CD4-positive, alpha-beta memory T cell (primary cell): ENCODE results near the gene F7. TPM values are rescaled to one million over a fixed set of nuclear protein-coding genes. Genes with fewer than 3 reads are reported as not detected.

Experiments used
- CTCF ChIA-PET: fragments of 350-600 bp; sonication (Branson Sonifier 250); formaldehyde crosslinking; loops from one replicate; lab custom pipeline; 2021; ENCODE audit warnings: inconsistent platforms; ENCODE audit not compliant: partially characterized antibody; lab: Charles Lee
- POLR2A ChIA-PET: fragments of 350-600 bp; sonication (Branson Sonifier 250); formaldehyde crosslinking; loops from one replicate; lab custom pipeline; 2021; ENCODE audit not compliant: partially characterized antibody; lab: Charles Lee
- DNase-seq, 5 donors: peaks; one replicate each; pipeline versions ENCODE4 v3.0.0 to v3.0.0-alpha.2; 2020 to 2022; ENCODE audit warnings: mixed read lengths in 1 of 5
- H3K27ac ChIP-seq: one replicate; pipeline ENCODE4 v1.7.0; 2013; ENCODE audit warnings: low read depth, low read length
- H3K27me3 ChIP-seq: 2 replicates; pipeline ENCODE4 v1.7.0; 2013; ENCODE audit warnings: mild to moderate bottlenecking, low read length, moderate library complexity; ENCODE audit not compliant: insufficient read depth
- H3K36me3 ChIP-seq: 2 replicates; pipeline ENCODE4 v1.7.0; 2013; ENCODE audit warnings: mild to moderate bottlenecking, low read length, moderate library complexity; ENCODE audit not compliant: insufficient read depth
- H3K4me1 ChIP-seq: 2 replicates; pipeline ENCODE4 v1.7.0; 2013; ENCODE audit warnings: mild to moderate bottlenecking, low read length, moderate library complexity; ENCODE audit not compliant: insufficient read depth
- H3K4me3 ChIP-seq, 2 donors: one replicate each; pipeline ENCODE4 v1.7.0; 2013; ENCODE audit warnings: low read length in 2 of 2, mild to moderate bottlenecking in 1 of 2
- H3K9me3 ChIP-seq, 2 donors: one replicate each; pipeline ENCODE4 v1.7.0; 2013; ENCODE audit warnings: low read length in 2 of 2, control low read depth in 1 of 2; ENCODE audit not compliant: control insufficient read depth in 1 of 2
- H3K27ac Mint-ChIP-seq, 7 donors: one replicate each; pipeline ENCODE4 v1.8.0; 2020 to 2021; ENCODE audit warnings: mixed read lengths in 7 of 7, mild to moderate bottlenecking in 6 of 7, inconsistent platforms in 3 of 7, moderate library complexity in 3 of 7
- H3K27me3 Mint-ChIP-seq, 2 donors: one replicate each; pipeline ENCODE4 v1.8.0; 2020 to 2021; ENCODE audit warnings: mixed read lengths in 2 of 2
- H3K36me3 Mint-ChIP-seq, 2 donors: one replicate each; pipeline ENCODE4 v1.8.0; 2020 to 2021; ENCODE audit warnings: mixed read lengths in 2 of 2, inconsistent platforms in 1 of 2, mild to moderate bottlenecking in 1 of 2
- H3K4me1 Mint-ChIP-seq, 4 donors: one replicate each; pipeline ENCODE4 v1.8.0; 2020 to 2021; ENCODE audit warnings: mixed read lengths in 4 of 4, mild to moderate bottlenecking in 1 of 4
- H3K4me3 Mint-ChIP-seq, 8 donors: one replicate each; pipeline ENCODE4 v1.8.0; 2020 to 2021; ENCODE audit warnings: mixed read lengths in 8 of 8, mild to moderate bottlenecking in 7 of 8, moderate library complexity in 6 of 8, inconsistent platforms in 3 of 8
- H3K9me3 Mint-ChIP-seq, 8 donors: one replicate each; pipeline ENCODE4 v1.8.0; 2020 to 2021; ENCODE audit warnings: mixed read lengths in 8 of 8, mild to moderate bottlenecking in 5 of 8, inconsistent platforms in 3 of 8, moderate library complexity in 1 of 8
- intact Hi-C: fragments of 100-400 bp; cut with micrococcal nuclease; formaldehyde crosslinking; loops from one replicate; pipeline ENCODE4 v1.15.1; 2023
- polyA plus RNA-seq, 2 donors: library from polyadenylated mRNA; unstranded; fragments of 300-500 nt; fragmentation: Illumina TruSeq; gene quantifications; one replicate each; pipeline ENCODE4 v1.2.3, GENCODE V29; 2021
- total RNA-seq, 2 experiments: library from RNA; stranded (reverse); gene quantifications; one replicate each; pipeline ENCODE4 v1.2.3, GENCODE V29; 2021

The F7 gene
- total and polyA plus RNA-seq, 4 experiments from 2014 or later: not detected

DNA sequence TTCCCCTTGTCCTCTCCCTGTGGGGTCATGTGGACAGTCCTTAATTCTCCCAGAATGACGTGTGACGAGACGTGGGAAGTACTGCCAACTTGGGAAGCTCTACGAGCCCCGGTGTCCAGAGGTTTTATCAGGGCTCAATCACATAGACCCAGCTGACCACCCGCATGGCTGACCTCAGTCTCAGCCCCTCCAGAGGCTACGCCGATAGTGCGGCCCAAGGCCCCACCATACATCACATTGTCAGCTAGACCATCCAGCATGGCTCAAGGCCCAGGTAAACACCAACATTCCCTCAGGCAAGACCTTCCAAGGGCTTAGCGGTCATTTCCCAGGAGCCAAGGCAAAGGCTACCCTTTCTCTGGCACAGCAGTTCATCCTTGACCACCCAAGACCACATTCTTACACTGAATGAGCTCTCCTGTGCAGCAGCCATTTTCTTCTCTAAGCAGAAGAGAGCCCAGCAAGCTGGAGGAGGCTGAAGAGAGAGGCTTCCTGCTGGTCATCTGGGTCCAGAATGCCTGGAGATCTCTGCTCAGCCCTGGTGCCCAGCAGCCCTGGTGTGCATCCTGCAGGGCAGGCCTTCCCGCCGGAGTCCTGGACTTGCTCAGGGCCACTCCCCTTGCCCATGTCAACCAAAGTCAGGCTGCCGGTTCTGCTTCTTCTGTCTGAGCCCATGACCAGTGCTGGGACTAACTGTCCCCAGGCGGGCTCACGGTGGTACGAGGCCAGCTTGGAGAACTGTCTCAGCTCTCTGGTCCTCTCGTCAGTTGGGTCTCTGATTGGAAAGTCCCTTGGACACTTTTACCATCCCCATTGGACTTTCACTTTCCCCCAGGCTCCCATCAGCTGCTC is 9.1 kb downstream of the F7 start:
- Histone ChIP-seq H3K4me3 (no peak overlapping the region), H3K4me1 (peaks cover 4% of the 10 kb centered on the region), H3K9me3 (no peaks in the 10 kb centered on the region), H3K36me3 (no peaks in the 10 kb centered on the region), H3K27me3 (peaks cover 4% of the 10 kb centered on the region), H3K27ac (no peak overlapping the region)
- no peaks in the 10 kb centered on the region for H3K9me3 Mint-ChIP-seq
- H3K4me1 Mint-ChIP-seq: peaks cover 0 to 4% (median 0%) of the 10 kb centered on the region in 4 donors
- H3K4me3 Mint-ChIP-seq: no peak overlapping the region
- ChIA-PET CTCF (no interaction called here), POLR2A (no interaction called here)
- intact Hi-C loops: no loop called here
- no peaks in the 10 kb centered on the region for H3K36me3 Mint-ChIP-seq
- H3K27ac Mint-ChIP-seq: no peak overlapping the region
- H3K27me3 Mint-ChIP-seq: peaks cover 4% of the 10 kb centered on the region in 2 donors
- DNase-seq: no peak

DNA sequence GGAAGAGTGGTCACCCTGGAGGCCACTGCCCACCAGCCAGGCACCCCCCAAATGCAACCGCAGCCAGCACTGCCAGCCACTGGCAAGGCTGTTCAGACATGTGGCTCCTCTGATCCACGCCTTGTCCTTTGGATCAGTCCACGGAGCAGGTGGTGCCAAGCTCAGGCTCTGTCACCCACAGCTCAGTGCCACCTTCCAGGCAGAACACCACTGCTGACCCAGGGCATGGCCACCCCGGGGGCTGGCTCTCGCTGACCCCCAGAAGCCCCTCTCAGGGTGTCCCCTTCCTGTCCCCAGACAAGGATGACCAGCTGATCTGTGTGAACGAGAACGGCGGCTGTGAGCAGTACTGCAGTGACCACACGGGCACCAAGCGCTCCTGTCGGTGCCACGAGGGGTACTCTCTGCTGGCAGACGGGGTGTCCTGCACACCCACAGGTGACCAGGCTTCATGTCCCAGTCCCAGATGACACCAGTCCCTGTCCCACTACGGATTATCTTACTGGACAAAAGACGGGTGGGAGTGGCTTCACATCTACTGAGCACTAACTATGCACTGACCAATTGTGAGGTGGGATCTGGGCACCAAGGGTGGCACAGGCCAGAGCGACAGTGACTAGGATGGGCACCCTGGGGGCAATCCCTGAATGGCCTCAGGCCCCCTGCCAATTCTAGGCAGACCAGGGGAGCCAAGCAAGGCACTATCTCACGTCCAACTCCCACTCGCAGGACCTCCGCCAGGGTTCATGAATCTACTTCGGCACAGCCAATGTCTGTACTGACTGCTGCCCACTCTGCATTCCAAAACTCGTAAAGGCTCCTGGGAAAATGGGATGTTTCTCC is 10.0 kb downstream of the F7 start:
- Mint-ChIP-seq H3K27ac (no peak overlapping the region), H3K27me3 (peaks cover 4 to 6% of the 10 kb centered on the region in 2 donors), H3K4me3 (no peak overlapping the region), H3K4me1 (peaks cover 0 to 4% (median 0%) of the 10 kb centered on the region in 4 donors), H3K9me3 (no peaks in the 10 kb centered on the region), H3K36me3 (no peaks in the 10 kb centered on the region)
- no peak for DNase-seq
- peaks cover 4% of the 10 kb centered on the region for H3K4me1 ChIP-seq
- intact Hi-C loops: no loop called here
- no peaks in the 10 kb centered on the region for H3K36me3 ChIP-seq
- no peaks in the 10 kb centered on the region for H3K9me3 ChIP-seq
- ChIA-PET CTCF (no interaction called here), POLR2A (no interaction called here)
- no peak overlapping the region for H3K27ac ChIP-seq
- H3K27me3 ChIP-seq: peaks cover 4% of the 10 kb centered on the region
- no peak overlapping the region for H3K4me3 ChIP-seq

- H3K4me3 Mint-ChIP-seq: no peak overlapping the region
- no peaks in the 10 kb centered on the region for H3K9me3 Mint-ChIP-seq
These were observed 10.7 kb downstream of the F7 start for GRCh38 chr13:113116206-113116800.

GRCh38 chr13:113116871-113117271 is 11.3 kb downstream of the F7 start:
- Histone ChIP-seq H3K4me3 (no peak overlapping the region), H3K27ac (no peak overlapping the region), H3K4me1 (no peaks in the 10 kb centered on the region), H3K9me3 (no peaks in the 10 kb centered on the region), H3K36me3 (no peaks in the 10 kb centered on the region), H3K27me3 (no peaks in the 10 kb centered on the region)
- no peaks in the 10 kb centered on the region for H3K9me3 Mint-ChIP-seq
- H3K4me1 Mint-ChIP-seq: peaks cover 0 to 4% (median 0%) of the 10 kb centered on the region in 4 donors
- H3K27ac Mint-ChIP-seq: no peak overlapping the region
- peaks cover 4 to 6% of the 10 kb centered on the region in 2 donors for H3K27me3 Mint-ChIP-seq
- CTCF ChIA-PET: no interaction called here
- intact Hi-C loops: no loop called here
- no peak for DNase-seq
- H3K4me3 Mint-ChIP-seq: no peak overlapping the region
- POLR2A ChIA-PET: no interaction called here
- no peaks in the 10 kb centered on the region for H3K36me3 Mint-ChIP-seq

More at GRCh38 chr13:113116206-113116800, 10.7 kb downstream of the F7 start:
- no peaks in the 10 kb centered on the region for H3K36me3 ChIP-seq
- no peaks in the 10 kb centered on the region for H3K9me3 ChIP-seq
- ChIA-PET POLR2A (no interaction called here), CTCF (no interaction called here)
- Mint-ChIP-seq H3K36me3 (no peaks in the 10 kb centered on the region), H3K27me3 (peaks cover 4 to 6% of the 10 kb centered on the region in 2 donors), H3K4me1 (peaks cover 0 to 4% (median 0%) of the 10 kb centered on the region in 4 donors), H3K27ac (no peak overlapping the region)
- DNase-seq: no peak
- H3K27ac ChIP-seq: no peak overlapping the region
- intact Hi-C loops: no loop called here
- H3K4me1 ChIP-seq: no peaks in the 10 kb centered on the region
- H3K4me3 ChIP-seq: no peak overlapping the region
- H3K27me3 ChIP-seq: no peaks in the 10 kb centered on the region

GRCh38 chr13:113117335-113117872 is 11.8 kb downstream of the F7 start:
- POLR2A ChIA-PET: no interaction called here
- Mint-ChIP-seq H3K27ac (no peak overlapping the region), H3K27me3 (peaks cover 4 to 6% of the 10 kb centered on the region in 2 donors), H3K9me3 (no peaks in the 10 kb centered on the region), H3K36me3 (no peaks in the 10 kb centered on the region), H3K4me1 (peaks cover 0 to 4% (median 0%) of the 10 kb centered on the region in 4 donors), H3K4me3 (no peak overlapping the region)
- Histone ChIP-seq H3K27me3 (no peaks in the 10 kb centered on the region), H3K4me3 (no peak overlapping the region), H3K36me3 (no peaks in the 10 kb centered on the region), H3K27ac (no peak overlapping the region), H3K4me1 (no peaks in the 10 kb centered on the region), H3K9me3 (no peaks in the 10 kb centered on the region)
- intact Hi-C loops: no loop called here
- CTCF ChIA-PET: no interaction called here
- DNase-seq: no peak

GRCh38 chr13:113117911-113118260 is 12.3 kb downstream of the F7 start:
- H3K4me3 Mint-ChIP-seq: no peak overlapping the region
- no peak overlapping the region for H3K27ac Mint-ChIP-seq

More at GRCh38 chr13:113117911-113118260, 12.3 kb downstream of the F7 start:
- Mint-ChIP-seq H3K9me3 (no peaks in the 10 kb centered on the region), H3K4me1 (peaks cover 0 to 4% (median 0%) of the 10 kb centered on the region in 4 donors), H3K27me3 (peaks cover 4 to 6% of the 10 kb centered on the region in 2 donors), H3K36me3 (no peaks in the 10 kb centered on the region)
- Histone ChIP-seq H3K4me1 (no peaks in the 10 kb centered on the region), H3K4me3 (no peak overlapping the region), H3K27ac (no peak overlapping the region), H3K9me3 (no peaks in the 10 kb centered on the region), H3K36me3 (no peaks in the 10 kb centered on the region), H3K27me3 (no peaks in the 10 kb centered on the region)
- POLR2A ChIA-PET: no interaction called here
- intact Hi-C loops: no loop called here
- CTCF ChIA-PET: no interaction called here
- DNase-seq: no peak
